RKO (cell line): ENCODE data around the gene ZNF675.
"Not testable (repeated sequence)": the region's sequence is repeated elsewhere in the genome, so short reads cannot be mapped to it uniquely, and the experiment has no call there.

Source experiments
- DNase-seq: peaks from one replicate; pipeline ENCODE4 v3.0.0-alpha.2; 2016; ENCODE audit warnings: low spot score

The ZNF675 gene

DNA sequence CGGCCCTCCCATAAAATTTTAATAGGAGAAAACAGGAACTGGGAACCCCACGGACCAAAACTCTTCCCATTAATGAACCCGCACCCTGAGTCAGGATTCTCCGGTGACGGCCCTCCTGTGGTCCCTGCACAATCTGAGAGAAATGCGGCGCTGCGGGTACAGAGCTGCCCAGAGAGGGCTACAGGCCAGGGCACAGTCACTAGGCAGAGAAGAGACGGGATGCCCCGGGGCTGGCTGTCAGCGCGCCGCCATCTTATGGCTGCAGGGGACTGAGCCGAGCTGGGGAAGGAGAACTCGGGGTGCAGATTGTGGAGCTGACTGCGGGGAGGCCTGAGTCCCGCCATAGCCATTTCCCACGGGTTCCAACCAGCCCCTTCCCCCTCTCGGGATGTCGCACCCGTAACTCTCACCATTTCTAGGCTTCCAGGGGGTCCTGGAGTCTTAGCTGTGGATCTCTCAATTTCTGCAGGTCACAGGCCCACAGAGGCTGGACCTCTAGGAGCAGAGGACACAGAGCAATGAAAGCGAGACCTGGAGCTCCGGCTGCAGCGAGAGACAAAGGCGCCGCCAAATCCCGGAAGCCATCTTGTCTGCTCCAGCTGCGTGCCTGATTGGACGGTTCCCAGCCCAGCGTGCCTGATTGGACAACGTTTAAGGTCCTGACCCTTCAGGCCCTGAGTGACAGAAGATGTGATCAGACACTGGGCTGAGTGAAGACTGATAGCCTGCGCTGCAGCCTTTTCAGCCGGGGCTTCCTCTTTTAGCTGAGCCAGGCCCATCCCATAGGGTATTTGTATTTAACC, at the start of gene ZNF675:
TSS of gene ZNF675 (minus strand) at position 592 of the 803 bp plus-strand sequence. CDS start at position 413, 179 bp downstream.
- peak; percentile 94 for DNase-seq

DNA sequence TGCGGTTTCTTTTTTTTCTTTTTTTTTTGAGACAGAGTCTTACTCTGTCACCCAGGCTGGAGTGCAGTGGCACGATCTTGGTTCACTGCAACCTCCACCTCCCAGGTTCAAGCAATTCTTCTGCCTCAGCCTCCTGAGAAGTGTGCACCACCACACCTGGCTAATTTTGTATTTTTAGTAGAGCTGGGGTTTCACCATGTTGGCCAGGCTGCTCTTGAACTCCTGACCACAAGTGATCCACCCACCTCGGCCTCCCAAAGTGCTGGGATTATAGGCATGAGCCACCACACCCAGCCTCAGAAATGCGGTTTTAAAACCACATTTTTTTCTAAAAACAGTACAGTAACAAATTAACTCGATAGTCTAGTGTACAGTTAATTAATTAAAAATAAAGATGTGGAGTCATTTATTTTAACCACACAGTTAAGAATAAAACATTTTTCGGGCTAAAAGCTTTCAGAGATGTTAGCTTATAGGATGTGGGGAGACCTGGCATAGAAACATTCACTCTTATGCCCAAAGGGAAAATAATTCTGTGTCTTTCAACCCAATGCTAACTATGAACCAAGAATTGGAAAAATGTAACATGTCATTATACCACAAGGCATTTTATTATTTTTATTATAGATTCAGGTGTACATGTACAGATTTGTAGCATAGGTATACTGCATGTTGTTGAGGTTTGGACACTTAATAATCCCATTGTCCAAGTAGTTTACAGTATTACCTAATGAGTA, 43.9 kb upstream of the ZNF675 start:
- not testable (repeated sequence) for DNase-seq

DNA sequence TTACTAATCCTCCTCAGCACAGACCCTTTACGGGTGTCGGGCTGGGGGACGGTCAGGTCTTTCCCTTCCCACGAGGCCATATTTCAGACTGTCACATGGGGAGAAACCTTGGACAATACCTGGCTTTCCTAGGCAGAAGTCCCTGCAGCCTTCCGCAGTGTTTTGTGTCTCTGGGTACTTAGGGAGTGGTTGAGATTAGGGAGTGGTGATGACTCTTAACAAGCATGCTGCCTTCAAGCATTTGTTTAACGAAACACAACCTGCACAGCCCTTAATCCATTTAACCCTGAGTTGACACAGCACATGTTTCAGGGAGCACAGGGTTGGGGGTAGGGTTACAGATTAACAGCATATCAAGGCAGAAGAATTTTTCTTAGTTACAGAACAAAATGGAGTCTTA, 37.1 kb upstream of the ZNF675 start:
- not testable (repeated sequence) for DNase-seq

DNA sequence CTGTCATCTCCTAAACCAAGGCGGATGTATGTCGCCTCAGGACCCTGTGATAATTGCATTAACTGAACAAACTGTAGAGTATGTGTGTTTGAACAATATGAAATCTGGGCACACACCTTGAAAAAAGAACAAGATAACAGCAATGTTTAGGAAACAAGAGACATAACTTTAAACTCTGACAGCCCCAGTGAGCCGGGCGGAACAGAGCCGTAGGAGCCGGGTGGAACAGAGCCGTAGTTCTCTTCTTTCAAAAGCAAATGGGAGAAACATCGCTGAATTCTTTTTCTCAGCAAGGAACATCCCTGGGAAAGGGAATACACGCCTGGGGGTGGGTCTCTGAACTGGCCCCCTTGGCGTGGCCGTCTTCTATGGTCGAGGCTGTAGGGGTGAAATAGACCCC, 31.8 kb upstream of the ZNF675 start:
- DNase-seq, result no peak

DNA sequence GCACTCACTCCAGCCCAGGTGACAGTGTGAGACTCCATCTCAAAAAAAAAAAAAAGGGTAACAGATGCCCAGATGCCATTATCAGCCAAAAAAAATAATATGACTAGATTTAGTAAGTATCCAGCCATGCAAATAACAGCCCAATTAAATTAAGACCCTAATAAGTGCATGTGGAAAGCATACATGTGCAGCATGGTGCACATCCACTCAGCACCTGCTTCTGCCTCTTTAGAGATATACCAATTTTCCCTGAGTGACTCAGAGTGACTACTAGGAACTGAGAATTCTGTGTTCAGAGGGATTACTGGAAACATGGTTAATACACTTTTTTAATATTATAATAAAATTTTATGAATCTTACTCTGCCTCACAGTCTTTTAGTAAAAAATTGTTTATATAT, 29.8 kb upstream of the ZNF675 start:
- DNase-seq, result peak; percentile 30

DNA sequence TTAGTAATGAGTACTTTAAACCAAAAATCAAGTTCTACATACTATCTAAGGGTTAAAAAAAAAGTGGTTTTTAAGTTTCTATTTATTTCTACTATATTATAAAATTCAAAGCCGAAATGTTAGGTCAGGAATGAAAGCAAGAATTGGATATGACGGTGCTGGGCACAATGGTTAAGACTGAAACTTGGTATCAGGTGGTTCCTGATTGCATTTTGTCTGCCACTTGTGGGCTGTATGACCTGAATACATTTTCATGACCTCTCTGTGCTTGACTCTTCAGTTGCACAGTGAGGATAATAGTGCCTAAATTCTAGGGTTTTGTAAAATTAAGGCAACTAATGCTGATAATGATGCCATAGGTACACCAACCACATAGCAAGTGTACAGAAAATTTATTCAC, 22.3 kb upstream of the ZNF675 start:
- DNase-seq, result no peak

DNA sequence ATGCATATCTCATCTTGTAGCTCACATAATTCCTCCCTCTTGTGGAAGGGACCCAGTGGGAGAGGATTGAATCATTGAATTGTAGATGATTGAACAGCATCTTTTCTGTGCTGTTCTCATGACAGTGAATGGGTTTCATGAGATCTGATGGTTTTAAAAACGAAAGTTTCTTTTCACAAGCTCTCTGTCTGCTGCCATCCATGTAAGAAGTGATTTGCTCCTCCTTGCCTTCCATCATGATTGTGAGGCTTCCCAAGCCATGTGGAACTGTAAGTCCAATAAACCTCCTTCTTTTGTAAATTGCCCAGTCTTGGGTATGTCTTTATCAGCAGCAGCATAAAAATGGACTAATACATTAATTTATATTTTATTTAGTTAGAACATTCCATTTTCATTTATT, 19.6 kb upstream of the ZNF675 start:
- no peak for DNase-seq

DNA sequence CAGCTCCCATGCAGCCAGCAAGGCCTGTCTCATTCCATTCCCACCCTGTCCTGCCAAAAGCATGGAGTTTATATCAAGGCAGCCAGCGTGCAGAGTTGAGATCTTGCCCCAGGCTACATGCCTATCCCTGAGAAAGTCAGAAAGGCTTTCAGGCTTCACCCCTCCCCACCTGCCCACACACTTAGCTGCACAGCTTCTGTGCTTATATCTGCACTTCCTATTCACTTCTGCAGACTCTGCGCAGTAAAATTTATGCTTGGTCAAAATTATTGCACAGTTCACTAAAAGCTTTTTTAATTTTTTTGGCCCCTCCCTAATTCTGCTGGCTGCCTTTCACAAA, 12.5 kb upstream of the ZNF675 start:
- DNase-seq, result no peak

DNA sequence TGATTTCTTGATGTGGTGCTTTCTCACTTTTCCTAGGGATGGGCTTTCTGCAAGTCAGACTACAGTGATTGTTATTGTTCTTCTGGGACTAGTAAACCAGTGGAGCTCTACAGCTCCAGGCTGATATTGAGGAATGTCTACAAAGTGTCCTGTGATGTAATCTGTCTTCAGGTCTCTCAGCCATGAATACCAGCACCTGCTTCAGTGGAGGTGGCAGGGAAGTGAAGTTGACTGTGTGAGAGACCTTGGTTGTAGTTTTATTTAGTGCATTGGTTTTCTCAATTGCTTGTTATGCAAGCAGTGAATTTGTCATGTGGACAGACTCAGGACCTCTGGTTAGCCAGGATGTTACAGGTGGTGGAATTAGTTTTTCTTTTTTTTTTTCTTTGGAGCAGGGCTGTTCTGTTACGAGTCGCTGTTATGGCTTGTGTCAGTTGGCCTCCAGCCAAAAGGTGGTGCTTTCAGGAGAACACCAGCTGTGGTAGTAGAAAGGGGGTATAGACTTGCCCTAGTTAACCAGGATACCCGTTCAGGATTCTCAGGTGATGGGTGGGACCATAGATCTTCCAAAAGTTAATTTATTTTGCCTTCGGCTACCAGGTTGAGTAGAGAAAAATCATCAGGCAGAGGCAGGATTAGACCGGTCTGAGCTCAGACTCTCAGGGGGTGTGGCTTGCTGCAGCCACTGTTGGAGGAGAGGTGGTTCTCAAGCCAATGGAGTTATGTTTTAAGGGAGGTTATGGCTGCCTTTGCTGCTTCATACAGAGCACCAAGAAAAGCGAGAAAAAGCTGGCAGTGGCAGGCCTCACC, 11.9 kb upstream of the ZNF675 start:
- DNase-seq, result no peak

DNA sequence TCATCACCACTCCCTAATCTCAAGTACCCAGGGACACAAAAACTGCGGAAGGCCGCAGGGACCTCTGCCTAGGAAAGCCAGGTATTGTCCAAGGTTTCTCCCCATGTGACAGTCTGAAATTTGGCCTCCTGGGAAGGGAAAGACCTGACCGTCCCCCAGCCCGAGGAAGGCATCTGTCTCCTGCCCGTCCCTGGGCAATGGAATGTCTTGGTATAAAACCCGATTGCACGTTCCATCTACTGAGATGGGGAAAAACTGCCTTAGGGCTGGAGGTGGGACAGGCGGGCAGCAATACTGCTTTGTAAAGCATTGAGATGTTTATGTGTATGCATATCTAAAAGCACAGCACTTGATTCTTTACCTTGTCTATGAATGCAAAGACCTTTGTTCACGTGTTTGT, 5.9 kb upstream of the ZNF675 start:
- DNase-seq, result not testable (repeated sequence)

DNA sequence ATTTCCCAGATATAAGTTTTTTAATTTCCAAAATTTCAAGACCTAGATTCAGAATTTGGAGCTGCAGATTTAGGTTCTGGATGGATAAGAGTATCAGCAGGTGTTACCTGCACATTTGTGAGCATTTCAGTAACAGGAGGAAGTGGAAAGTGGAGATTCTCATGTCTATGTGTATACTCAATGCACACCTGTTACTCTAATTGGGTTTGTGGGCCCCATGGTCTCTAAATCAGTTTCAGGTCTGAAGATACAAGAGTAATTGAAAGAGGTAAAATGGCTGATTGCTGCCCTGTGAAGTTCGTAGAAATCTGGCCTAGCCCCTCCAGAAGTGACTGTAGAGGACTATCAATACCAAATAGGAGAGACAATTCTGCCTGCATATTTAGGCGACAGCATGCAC, 13.9 kb downstream of the ZNF675 start:
- no peak for DNase-seq

DNA sequence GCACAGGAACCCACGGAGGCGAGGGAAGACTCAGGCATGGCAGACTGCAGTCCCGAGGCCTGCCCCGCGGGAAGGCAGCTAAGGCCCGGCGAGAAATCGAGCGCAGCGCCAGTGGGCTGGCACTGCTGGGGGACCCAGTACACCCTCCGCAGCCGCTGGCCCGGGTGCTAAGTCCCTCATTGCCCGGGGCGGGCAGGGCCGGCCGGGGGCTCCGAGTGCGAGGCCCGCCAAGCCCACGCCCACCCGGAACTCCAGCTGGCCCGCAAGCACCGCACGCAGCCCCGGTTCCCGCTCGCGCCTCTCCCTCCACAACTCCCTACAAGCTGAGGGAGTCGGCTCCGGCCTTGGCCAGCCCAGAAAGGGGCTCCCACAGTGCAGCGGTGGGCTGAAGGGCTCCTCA, 18.4 kb downstream of the ZNF675 start:
- not testable (repeated sequence) for DNase-seq

DNA sequence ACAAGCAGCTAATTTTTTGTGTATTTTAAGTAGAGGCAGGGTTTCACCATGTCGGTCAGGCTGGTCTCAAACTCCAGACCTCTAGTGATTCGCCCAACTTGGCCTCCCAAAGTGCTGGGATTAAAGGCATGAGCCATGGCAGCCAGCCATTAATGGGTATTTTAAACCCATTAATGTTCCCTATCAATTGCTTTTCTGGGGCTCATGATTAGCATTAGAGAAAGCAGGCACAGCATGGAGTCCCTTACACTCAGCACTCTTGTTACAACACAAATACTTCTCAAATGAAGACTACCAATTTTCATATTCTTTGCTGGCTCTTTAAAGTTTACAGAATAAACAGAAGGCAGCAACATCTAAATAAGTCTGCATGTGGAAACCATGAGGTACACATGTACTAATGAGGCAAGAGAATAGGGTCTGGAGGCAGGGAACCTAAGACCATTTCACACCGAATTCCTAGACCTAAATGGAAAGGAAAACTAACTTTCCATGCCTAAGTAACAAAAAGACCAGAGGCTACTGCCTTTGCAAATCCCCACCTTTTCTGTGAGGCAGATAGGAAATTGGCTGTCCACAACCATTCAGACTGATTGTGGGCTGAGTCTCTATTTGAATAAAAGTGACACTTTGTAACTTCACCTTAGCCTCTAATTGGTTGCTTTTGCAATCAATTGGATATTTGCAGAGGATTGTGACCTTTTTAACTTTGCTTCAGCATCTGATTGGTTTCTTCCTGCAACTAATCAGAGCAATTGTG, 21.2 kb downstream of the ZNF675 start:
- DNase-seq, result no peak

DNA sequence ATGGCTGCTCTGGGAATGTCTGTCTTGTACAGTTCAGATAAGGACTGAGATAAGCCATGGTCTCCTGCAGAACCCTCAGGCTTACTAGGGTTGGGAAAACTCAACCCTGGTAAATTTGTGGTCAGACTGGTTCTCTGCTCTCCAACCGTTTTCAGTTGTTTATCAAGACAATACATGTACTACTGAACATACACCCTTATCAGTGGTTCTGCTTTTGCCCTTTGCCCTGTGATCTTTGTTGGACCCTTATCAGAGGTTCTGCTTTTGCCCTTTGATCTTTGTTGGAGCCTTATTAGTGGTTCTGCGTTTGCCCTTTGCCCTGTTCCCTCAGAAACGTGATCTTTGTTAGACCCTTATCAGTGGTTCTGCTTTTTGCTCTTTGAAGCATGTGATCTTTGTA, 37.2 kb downstream of the ZNF675 start:
- not testable (repeated sequence) for DNase-seq
